WTC11 (cell line): Measurements from ENCODE around the gene NEUROD1. TPM values are rescaled to one million over a fixed set of nuclear protein-coding genes. Genes with fewer than 3 reads are reported as not detected.

Source experiments
- ATAC-seq: fragments of 200-7000 bp; cut with Tn5 transposase; 2 replicates; pipeline ENCODE4 v1.10.0; 2021; ENCODE audit warnings: mild to moderate bottlenecking, moderate library complexity
- CTCF ChIA-PET: fragments of 300-600 bp; sonication (Branson Sonifier 250); formaldehyde crosslinking; loops from one replicate; lab custom pipeline; 2021; ENCODE audit warnings: antibody characterized with exemption; lab: Charles Lee
- POLR2A ChIA-PET: fragments of 350-600 bp; sonication (Branson Sonifier 250); formaldehyde crosslinking; loops from one replicate; lab custom pipeline; 2021; ENCODE audit warnings: antibody characterized with exemption; lab: Charles Lee
- DNase-seq: peaks from one replicate; pipeline ENCODE4 v3.0.0; 2021; ENCODE audit warnings: low spot score
- H3K27ac Mint-ChIP-seq: 2 replicates; pipeline ENCODE4 v1.8.0; 2021; ENCODE audit warnings: mixed read lengths
- H3K27me3 Mint-ChIP-seq: 2 replicates; pipeline ENCODE4 v1.8.0; 2021; ENCODE audit warnings: low read depth, mild to moderate bottlenecking, moderate library complexity, mixed read lengths
- H3K36me3 Mint-ChIP-seq: 2 replicates; pipeline ENCODE4 v1.8.0; 2021; ENCODE audit warnings: mixed read lengths
- H3K4me1 Mint-ChIP-seq: 2 replicates; pipeline ENCODE4 v1.8.0; 2022; ENCODE audit warnings: mixed read lengths
- H3K4me3 Mint-ChIP-seq: 2 replicates; pipeline ENCODE4 v1.8.0; 2021; ENCODE audit warnings: mild to moderate bottlenecking, moderate library complexity, mixed read lengths
- H3K9me3 Mint-ChIP-seq: 2 replicates; pipeline ENCODE4 v1.8.0; 2021; ENCODE audit warnings: mixed read lengths
- ETV6 ChIP-seq: sonication (generic); formaldehyde crosslinking; IDR thresholded peaks from 2 replicates; pipeline ENCODE4 v1.8.1; 2022; ENCODE audit warnings: mild to moderate bottlenecking, missing genetic modification reagents
- FOXJ3 ChIP-seq: sonication (generic); formaldehyde crosslinking; IDR thresholded peaks from 2 replicates; pipeline ENCODE4 v1.9.0; 2021; ENCODE audit warnings: missing genetic modification reagents, mild to moderate bottlenecking, borderline replicate concordance
- JUN ChIP-seq: sonication (generic); formaldehyde crosslinking; IDR thresholded peaks from 2 replicates; pipeline ENCODE4 v1.8.0; 2023; ENCODE audit warnings: mild to moderate bottlenecking, missing genetic modification reagents
- MYBL2 ChIP-seq: sonication (generic); formaldehyde crosslinking; IDR thresholded peaks from 2 replicates; pipeline ENCODE4 v1.8.1; 2023; ENCODE audit warnings: mild to moderate bottlenecking, moderate library complexity, missing genetic modification reagents
- NFATC4 ChIP-seq: fragments of 250-450 bp; sonication (Bioruptor Pico); IDR thresholded peaks from 2 replicates; pipeline ENCODE4 v1.9.0; 2021; ENCODE audit warnings: mild to moderate bottlenecking
- NFYB ChIP-seq: sonication (generic); formaldehyde crosslinking; conservative IDR thresholded peaks from 2 replicates; pipeline ENCODE4 v1.8.0; 2022; ENCODE audit warnings: low read depth, missing genetic modification reagents
- NR1H2 ChIP-seq: sonication (generic); formaldehyde crosslinking; IDR thresholded peaks from 2 replicates; pipeline ENCODE4 v1.9.0; 2021; ENCODE audit warnings: mild to moderate bottlenecking, moderate library complexity, missing genetic modification reagents
- SMAD3 ChIP-seq: sonication (generic); formaldehyde crosslinking; IDR thresholded peaks from 2 replicates; pipeline ENCODE4 v1.8.0; 2022; ENCODE audit warnings: missing genetic modification reagents, mild to moderate bottlenecking, borderline replicate concordance
- SMAD4 ChIP-seq: sonication (generic); formaldehyde crosslinking; IDR thresholded peaks from 2 replicates; pipeline ENCODE4 v1.8.0; 2022; ENCODE audit warnings: mild to moderate bottlenecking, missing genetic modification reagents
- TP53 ChIP-seq: sonication (generic); formaldehyde crosslinking; IDR thresholded peaks from 2 replicates; pipeline ENCODE4 v1.8.1; 2023; ENCODE audit warnings: mild to moderate bottlenecking, missing genetic modification reagents
- ZBTB21 ChIP-seq: sonication (generic); formaldehyde crosslinking; IDR thresholded peaks from 2 replicates; pipeline ENCODE4 v1.8.1; 2023; ENCODE audit warnings: mild to moderate bottlenecking, missing genetic modification reagents, borderline replicate concordance
- ZNF121 ChIP-seq: sonication (generic); formaldehyde crosslinking; IDR thresholded peaks from 2 replicates; pipeline ENCODE4 v1.8.0; 2023; ENCODE audit warnings: missing genetic modification reagents
- ZNF138 ChIP-seq: sonication (generic); formaldehyde crosslinking; conservative IDR thresholded peaks from 2 replicates; pipeline ENCODE4 v1.8.1; 2022; ENCODE audit warnings: mild to moderate bottlenecking, moderate library complexity, missing genetic modification reagents
- total RNA-seq: library from RNA; stranded (reverse); gene quantifications from 3 replicates; pipeline ENCODE4 v1.2.3, GENCODE V29; 2021
- TF ChIP-seq, protein P1 (sequence below): sonication (generic); formaldehyde crosslinking; IDR thresholded peaks from 2 replicates; pipeline ENCODE4 v1.8.0; 2022; ENCODE audit warnings: mild to moderate bottlenecking, missing genetic modification reagents
- TF ChIP-seq, protein P2 (sequence below): sonication (generic); formaldehyde crosslinking; IDR thresholded peaks from 2 replicates; pipeline ENCODE4 v1.8.0; 2022; ENCODE audit warnings: mild to moderate bottlenecking, missing genetic modification reagents
- TF ChIP-seq, protein P3 (sequence below): sonication (generic); formaldehyde crosslinking; IDR thresholded peaks from 2 replicates; pipeline ENCODE4 v1.8.1; 2023; ENCODE audit warnings: mild to moderate bottlenecking, missing genetic modification reagents, borderline replicate concordance
- TF ChIP-seq, protein P4 (sequence below): sonication (generic); formaldehyde crosslinking; IDR thresholded peaks from 2 replicates; pipeline ENCODE4 v1.8.0; 2023; ENCODE audit warnings: missing genetic modification reagents
- TF ChIP-seq, protein P5 (sequence below): sonication (generic); formaldehyde crosslinking; IDR thresholded peaks from 2 replicates; pipeline ENCODE4 v1.8.1; 2022; ENCODE audit warnings: mild to moderate bottlenecking, missing genetic modification reagents, moderate library complexity, borderline replicate concordance

Gene NEUROD1
- total RNA-seq, 1 experiment from 2014 or later = 0.07 TPM

DNA sequence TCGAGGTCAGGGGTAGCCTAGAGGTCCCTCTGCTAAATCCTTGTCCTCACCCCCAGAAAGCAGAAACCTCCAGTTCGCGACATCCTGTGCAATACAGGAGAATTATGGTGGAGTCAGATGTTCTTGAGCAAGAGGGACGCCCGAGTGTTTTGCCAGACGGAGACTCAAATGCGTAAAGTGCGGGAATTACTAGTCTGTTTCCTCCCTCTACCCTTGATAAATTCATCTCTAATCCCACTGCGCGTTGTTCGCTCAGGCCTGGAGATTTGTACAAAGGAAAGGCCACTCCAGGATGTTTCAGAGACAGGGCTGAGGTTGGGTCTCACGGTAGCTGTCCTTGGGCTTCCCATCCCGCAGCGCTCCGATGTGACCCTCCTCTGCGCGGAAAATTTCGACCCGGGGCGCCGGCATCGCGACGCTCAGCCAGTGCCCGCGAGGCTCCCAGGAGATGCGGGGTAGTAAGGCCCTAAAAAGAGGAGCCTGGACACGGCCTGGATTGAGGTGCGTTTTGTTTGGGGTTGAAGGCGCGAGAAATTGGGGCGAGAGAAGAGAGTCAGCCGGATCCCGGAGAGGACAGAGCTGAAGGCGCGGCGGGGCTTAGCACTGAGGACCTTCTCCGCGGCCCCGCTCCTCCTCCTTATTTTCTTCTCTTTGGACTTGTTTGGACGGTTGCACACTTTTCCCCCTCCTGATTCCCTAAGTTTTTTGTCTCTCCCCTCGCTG, 2.6 kb upstream of the NEUROD1 start:
- DNase-seq (no peak), ATAC-seq (no peak)
- no peaks in the 10 kb centered on the region for H3K36me3 Mint-ChIP-seq
- TF ChIP-seq, protein P1, sequence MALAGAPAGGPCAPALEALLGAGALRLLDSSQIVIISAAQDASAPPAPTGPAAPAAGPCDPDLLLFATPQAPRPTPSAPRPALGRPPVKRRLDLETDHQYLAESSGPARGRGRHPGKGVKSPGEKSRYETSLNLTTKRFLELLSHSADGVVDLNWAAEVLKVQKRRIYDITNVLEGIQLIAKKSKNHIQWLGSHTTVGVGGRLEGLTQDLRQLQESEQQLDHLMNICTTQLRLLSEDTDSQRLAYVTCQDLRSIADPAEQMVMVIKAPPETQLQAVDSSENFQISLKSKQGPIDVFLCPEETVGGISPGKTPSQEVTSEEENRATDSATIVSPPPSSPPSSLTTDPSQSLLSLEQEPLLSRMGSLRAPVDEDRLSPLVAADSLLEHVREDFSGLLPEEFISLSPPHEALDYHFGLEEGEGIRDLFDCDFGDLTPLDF (CRISPR knock-in tag) = no peak
- TF ChIP-seq FOXJ3 (CRISPR knock-in tag) (no peak), ZNF121 (CRISPR knock-in tag) (no peak), NFATC4 (CRISPR knock-in tag) (no peak), NR1H2 (CRISPR knock-in tag) (no peak), MYBL2 (CRISPR knock-in tag) (no peak), ETV6 (CRISPR knock-in tag) (no peak), TP53 (CRISPR knock-in tag) (no peak), ZNF138 (no peak), SMAD3 (no peak), SMAD4 (CRISPR knock-in tag) (no peak)
- TF ChIP-seq, protein P2, sequence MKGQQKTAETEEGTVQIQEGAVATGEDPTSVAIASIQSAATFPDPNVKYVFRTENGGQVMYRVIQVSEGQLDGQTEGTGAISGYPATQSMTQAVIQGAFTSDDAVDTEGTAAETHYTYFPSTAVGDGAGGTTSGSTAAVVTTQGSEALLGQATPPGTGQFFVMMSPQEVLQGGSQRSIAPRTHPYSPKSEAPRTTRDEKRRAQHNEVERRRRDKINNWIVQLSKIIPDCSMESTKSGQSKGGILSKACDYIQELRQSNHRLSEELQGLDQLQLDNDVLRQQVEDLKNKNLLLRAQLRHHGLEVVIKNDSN (CRISPR knock-in tag) = no peak
- TF ChIP-seq, protein P3, sequence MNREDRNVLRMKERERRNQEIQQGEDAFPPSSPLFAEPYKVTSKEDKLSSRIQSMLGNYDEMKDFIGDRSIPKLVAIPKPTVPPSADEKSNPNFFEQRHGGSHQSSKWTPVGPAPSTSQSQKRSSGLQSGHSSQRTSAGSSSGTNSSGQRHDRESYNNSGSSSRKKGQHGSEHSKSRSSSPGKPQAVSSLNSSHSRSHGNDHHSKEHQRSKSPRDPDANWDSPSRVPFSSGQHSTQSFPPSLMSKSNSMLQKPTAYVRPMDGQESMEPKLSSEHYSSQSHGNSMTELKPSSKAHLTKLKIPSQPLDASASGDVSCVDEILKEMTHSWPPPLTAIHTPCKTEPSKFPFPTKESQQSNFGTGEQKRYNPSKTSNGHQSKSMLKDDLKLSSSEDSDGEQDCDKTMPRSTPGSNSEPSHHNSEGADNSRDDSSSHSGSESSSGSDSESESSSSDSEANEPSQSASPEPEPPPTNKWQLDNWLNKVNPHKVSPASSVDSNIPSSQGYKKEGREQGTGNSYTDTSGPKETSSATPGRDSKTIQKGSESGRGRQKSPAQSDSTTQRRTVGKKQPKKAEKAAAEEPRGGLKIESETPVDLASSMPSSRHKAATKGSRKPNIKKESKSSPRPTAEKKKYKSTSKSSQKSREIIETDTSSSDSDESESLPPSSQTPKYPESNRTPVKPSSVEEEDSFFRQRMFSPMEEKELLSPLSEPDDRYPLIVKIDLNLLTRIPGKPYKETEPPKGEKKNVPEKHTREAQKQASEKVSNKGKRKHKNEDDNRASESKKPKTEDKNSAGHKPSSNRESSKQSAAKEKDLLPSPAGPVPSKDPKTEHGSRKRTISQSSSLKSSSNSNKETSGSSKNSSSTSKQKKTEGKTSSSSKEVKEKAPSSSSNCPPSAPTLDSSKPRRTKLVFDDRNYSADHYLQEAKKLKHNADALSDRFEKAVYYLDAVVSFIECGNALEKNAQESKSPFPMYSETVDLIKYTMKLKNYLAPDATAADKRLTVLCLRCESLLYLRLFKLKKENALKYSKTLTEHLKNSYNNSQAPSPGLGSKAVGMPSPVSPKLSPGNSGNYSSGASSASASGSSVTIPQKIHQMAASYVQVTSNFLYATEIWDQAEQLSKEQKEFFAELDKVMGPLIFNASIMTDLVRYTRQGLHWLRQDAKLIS (CRISPR knock-in tag) = no peak
- TF ChIP-seq, protein P4, sequence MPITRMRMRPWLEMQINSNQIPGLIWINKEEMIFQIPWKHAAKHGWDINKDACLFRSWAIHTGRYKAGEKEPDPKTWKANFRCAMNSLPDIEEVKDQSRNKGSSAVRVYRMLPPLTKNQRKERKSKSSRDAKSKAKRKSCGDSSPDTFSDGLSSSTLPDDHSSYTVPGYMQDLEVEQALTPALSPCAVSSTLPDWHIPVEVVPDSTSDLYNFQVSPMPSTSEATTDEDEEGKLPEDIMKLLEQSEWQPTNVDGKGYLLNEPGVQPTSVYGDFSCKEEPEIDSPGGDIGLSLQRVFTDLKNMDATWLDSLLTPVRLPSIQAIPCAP (CRISPR knock-in tag) = no peak
- TF ChIP-seq, protein P5, sequence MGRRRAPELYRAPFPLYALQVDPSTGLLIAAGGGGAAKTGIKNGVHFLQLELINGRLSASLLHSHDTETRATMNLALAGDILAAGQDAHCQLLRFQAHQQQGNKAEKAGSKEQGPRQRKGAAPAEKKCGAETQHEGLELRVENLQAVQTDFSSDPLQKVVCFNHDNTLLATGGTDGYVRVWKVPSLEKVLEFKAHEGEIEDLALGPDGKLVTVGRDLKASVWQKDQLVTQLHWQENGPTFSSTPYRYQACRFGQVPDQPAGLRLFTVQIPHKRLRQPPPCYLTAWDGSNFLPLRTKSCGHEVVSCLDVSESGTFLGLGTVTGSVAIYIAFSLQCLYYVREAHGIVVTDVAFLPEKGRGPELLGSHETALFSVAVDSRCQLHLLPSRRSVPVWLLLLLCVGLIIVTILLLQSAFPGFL = no peak
- H3K4me3 Mint-ChIP-seq = peak overlapping the region; percentile 77
- peaks cover 77% of the 10 kb centered on the region for H3K4me1 Mint-ChIP-seq
- no peaks in the 10 kb centered on the region for H3K9me3 Mint-ChIP-seq
- POLR2A ChIA-PET = no interaction called here
- peaks cover 100% of the 10 kb centered on the region for H3K27me3 Mint-ChIP-seq
- H3K27ac Mint-ChIP-seq = no peak overlapping the region
- CTCF ChIA-PET = interaction anchor here (1.1 to 1.2 kb wide), 3 partner anchors 16 to 32 kb away, joined by 3 to 7 read pairs (median 3); no protein-coding TSS in a partner anchor

DNA sequence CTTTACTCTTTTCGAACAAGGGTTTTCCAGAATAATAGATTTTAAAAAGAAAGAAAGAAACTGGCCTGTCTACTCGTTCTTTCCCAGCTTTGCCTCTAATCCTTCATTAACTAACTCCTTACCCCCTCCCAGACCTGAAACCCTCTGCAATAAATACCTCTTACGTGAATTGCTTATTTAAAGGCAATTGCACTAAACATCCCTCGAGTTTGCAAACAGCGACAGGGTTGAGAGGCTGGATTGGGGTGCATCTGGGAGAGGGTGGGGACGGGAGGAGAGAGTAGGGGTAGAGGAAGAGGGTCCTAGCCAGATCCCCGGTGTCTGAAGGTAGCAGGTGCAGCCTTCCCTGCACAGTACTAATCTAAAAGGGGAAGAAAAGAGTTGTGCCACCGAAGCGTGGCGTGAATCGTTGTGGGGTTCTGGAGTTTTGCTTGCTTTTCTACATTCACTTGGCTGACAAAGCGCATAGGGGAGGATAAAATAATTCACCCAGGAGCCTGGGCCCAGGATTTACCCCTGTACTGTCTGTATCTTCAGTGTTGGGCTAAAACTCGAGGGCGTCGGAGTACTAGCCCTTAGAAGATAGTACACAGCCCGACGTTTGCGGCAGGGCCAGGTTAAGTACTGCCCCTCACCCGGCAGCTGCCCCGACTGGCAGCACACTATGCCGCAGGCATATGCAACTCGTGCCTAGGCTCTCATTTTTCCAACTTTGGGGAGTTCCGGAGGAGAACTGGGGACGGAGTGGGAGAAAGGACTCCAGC, 1.9 kb upstream of the NEUROD1 start:
- peak overlapping the region; percentile 77 for H3K4me3 Mint-ChIP-seq
- no peaks in the 10 kb centered on the region for H3K9me3 Mint-ChIP-seq
- H3K27me3 Mint-ChIP-seq = peaks cover 98% of the 10 kb centered on the region
- no peak for ATAC-seq
- TF ChIP-seq ZBTB21 (CRISPR knock-in tag) = no peak
- no peak for TF ChIP-seq NFYB (CRISPR knock-in tag)
- TF ChIP-seq JUN (CRISPR knock-in tag) = no peak
- POLR2A ChIA-PET = no interaction called here
- CTCF ChIA-PET = interaction anchor here (1.1 to 1.2 kb wide), 3 partner anchors 16 to 33 kb away, joined by 3 to 7 read pairs (median 3); no protein-coding TSS in a partner anchor
- H3K27ac Mint-ChIP-seq = no peak overlapping the region
- peaks cover 77% of the 10 kb centered on the region for H3K4me1 Mint-ChIP-seq
- no peak for DNase-seq
- no peaks in the 10 kb centered on the region for H3K36me3 Mint-ChIP-seq
